GM19452 (cell line): ENCODE results near the gene MAMSTR.

Experiments used
- ATAC-seq: cut with Tn5 transposase; IDR thresholded peaks from one replicate; pipeline ENCODE4 v1.9.1; 2021; ENCODE audit not compliant: unreplicated experiment

MAMSTR gene

GRCh38 chr19:48668332-48668731, 51.2 kb downstream of the MAMSTR start:
- no peak for ATAC-seq

DNA sequence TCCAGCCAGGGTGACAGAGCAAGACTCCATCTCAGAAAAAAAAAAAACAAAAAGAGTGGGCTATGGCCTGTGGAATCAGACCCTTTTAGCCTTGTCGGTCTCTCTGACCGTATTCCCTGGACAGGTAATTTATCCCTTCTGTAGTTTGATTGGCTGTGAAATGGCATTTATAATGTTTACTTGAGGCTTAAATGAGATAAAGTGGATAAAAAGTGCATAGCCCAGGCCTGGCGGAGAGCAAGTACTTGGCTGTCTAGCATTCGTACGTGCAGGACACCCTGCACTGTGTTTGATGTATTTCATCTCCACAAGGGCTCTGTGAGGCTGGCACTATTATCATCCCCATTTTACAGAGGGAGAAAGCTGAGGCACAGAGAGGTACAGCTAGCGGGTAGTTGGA, 53.7 kb downstream of the MAMSTR start:
- ATAC-seq, result no peak

- ATAC-seq, result no peak
Measured at GRCh38 chr19:48664476-48664875, 55.0 kb downstream of the MAMSTR start.

DNA sequence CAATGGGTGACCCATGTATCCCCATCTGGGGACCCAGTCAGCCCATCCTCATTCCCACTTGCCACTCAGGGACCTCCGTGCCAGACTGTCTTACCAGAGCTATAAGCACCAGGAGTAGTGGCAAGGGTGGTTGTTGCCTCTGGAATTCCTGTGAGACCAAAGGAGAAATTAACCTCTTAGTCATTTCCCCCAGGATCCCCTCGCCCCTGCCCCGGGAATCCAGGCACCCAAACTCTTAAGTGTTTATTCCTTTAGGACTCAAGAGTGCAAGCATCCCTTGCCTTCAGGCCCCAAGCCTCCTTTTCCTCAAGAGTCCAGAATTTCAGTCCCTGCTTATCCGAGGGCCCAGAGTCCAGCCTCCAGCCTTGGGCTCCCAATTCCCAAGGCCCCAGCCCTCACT, 55.9 kb downstream of the MAMSTR start:
- ATAC-seq, result no peak
